ENCODE results near the gene SMAD6.

- TF ChIP-seq CTCF (IDR thresholded peaks at IDR 0.05; ENCODE audit: low read depth, low read length, poor library complexity, severe bottlenecking) (no peak), EZH2phosphoT487 (IDR thresholded peaks at IDR 0.05; ENCODE audit: borderline replicate concordance, low read length) (no peak)
Observed at GRCh38 chr15:66707310-66708082, 5.5 kb downstream of the SMAD6 start.

Measured in DOHH2 (cell line).